Measurements from ENCODE around the gene TUBA3D. TPM values are rescaled to one million over a fixed set of nuclear protein-coding genes. Genes with fewer than 3 reads are reported as not detected.
"Not testable (repeated sequence)": the region's sequence is repeated elsewhere in the genome, so short reads cannot be mapped to it uniquely, and the experiment has no call there.

Gene TUBA3D
- total and polyA plus RNA-seq, 7 experiments from 2014 or later = not detected

DNA sequence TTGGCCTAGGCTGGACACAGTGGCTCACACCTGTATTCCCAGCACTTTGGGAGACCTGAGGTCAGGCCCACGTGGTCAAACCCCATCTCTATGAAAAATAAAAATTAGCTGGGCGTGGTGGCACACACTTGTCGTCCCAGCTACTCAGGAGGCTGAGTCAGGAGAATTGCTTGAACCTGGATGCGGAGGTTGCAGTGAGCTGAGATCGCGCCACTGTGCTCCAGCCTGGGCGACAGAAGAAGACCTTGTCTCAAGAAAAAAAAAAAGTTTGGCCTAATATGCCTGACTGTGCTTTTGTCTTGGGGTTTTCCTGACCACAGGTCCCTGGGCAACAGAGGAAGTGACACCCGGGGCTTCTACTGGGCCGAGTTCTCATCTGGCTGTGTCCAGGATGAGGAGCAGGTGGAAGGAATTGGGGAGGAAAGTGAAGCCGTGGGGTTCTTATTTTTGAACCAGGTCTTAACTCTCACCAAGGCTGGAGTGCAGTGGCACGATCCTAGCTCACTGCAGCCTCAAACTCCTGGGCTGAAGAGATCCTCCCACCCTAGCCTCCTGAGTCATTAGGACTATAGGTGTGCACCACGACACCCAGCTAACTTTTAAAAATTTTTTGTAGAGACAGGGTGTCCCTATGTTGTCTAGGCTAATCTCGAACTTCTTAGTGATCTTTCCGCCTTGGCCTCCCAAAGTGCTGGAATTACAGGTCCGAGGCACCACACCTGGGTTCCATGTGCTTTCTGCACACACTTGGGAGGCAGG is 38.7 kb downstream of the TUBA3D start:
- CTCF ChIA-PET; H3K27me3 ChIP-seq (ENCODE audit: control insufficient read depth in 2 of 2, insufficient read depth in 2 of 2, low read length in 2 of 2); POLR2A ChIA-PET; H3K9me3 ChIP-seq (ENCODE audit: control insufficient read depth in 2 of 3, low read length in 3 of 3); intact Hi-C loops (cut with micrococcal nuclease); H3K27ac ChIP-seq (ENCODE audit: low read depth, low read length); H3K4me3 Mint-ChIP-seq; H3K27me3 Mint-ChIP-seq; H3K4me1 ChIP-seq (ENCODE audit: control insufficient read depth in 2 of 2, insufficient read depth in 2 of 2, low read length in 2 of 2); ATAC-seq; H3K4me3 ChIP-seq (ENCODE audit: low read length); H3K9me3 Mint-ChIP-seq; DNase-seq: not testable (repeated sequence)
- peak overlapping the region in 2 of 9 donors; percentile 52 to 59 for H3K27ac Mint-ChIP-seq
- H3K36me3 Mint-ChIP-seq = peaks cover 0 to 23% (median 3%) of the 10 kb centered on the region in 5 donors
- peaks cover 0 to 13% (median 2%) of the 10 kb centered on the region in 7 donors for H3K4me1 Mint-ChIP-seq
- H3K36me3 ChIP-seq (ENCODE audit: control insufficient read depth in 2 of 3, insufficient read depth in 3 of 3, low read length in 3 of 3) = peaks cover 0 to 64% (median 0%) of the 10 kb centered on the region in 3 experiments

DNA sequence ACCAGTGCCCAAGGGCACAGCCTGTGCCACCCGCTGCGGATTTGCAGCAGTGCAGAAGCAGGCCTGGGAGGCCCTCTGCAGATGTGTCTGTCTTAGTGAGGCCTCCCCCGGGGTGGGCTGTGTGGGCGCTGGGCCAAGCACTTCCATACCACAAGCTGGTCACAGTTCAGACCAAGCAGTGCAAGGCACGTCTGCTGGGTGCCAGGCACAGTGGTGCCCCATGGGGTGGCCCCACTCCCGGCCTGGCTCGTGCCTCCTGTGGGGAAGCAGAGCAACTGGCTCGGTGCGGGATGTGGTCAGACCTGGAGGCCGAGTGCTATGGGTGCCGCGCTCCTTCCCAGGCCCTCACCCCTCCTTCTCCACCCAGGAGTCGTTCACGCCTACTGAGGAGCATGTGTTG is 39.3 kb downstream of the TUBA3D start:
- ATAC-seq = peak; percentile 4
- DNase-seq; H3K4me1 ChIP-seq (ENCODE audit: control insufficient read depth in 2 of 2, insufficient read depth in 2 of 2, low read length in 2 of 2); H3K4me3 Mint-ChIP-seq; H3K27ac ChIP-seq (ENCODE audit: low read depth, low read length); CTCF ChIA-PET; H3K27ac Mint-ChIP-seq; intact Hi-C loops (cut with micrococcal nuclease); H3K27me3 Mint-ChIP-seq; H3K9me3 Mint-ChIP-seq; H3K27me3 ChIP-seq (ENCODE audit: control insufficient read depth in 2 of 2, insufficient read depth in 2 of 2, low read length in 2 of 2); H3K9me3 ChIP-seq (ENCODE audit: control insufficient read depth in 2 of 3, low read length in 3 of 3); H3K4me3 ChIP-seq (ENCODE audit: low read length); POLR2A ChIA-PET: not testable (repeated sequence)
- H3K4me1 Mint-ChIP-seq = peaks cover 0 to 13% (median 2%) of the 10 kb centered on the region in 7 donors
- peaks cover 0 to 63% (median 0%) of the 10 kb centered on the region in 3 experiments for H3K36me3 ChIP-seq (ENCODE audit: control insufficient read depth in 2 of 3, insufficient read depth in 3 of 3, low read length in 3 of 3)
- peaks cover 0 to 24% (median 3%) of the 10 kb centered on the region in 5 donors for H3K36me3 Mint-ChIP-seq

DNA sequence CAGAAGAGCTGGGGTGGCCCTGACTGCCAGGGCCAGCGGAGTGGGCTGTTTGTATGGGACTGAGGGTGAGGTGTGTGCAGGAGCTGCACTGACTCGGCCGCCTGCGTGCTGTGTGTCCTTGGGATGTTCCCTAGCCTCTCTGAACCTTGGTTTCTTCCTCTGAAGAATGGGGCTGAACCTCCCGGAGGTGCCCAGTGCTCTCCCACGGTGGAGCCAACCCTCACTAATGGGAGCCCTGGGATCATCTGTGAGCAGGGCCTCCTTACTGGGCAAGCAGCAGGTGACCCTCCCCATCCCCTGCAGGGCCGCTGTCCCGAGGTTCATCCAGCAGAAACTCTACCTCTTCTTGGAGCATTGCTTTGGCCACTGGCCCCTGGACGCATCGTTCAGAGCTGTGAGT is 40.1 kb downstream of the TUBA3D start:
- no peak for DNase-seq
- ChIA-PET POLR2A (no interaction called here), CTCF (no interaction called here)
- no peak overlapping the region for H3K4me3 Mint-ChIP-seq
- H3K36me3 Mint-ChIP-seq = peaks cover 0 to 24% (median 3%) of the 10 kb centered on the region in 5 donors
- H3K9me3 Mint-ChIP-seq = no peaks in the 10 kb centered on the region
- Histone ChIP-seq H3K4me1 (ENCODE audit: control insufficient read depth in 2 of 2, insufficient read depth in 2 of 2, low read length in 2 of 2) (no peaks in the 10 kb centered on the region), H3K4me3 (ENCODE audit: low read length) (no peak overlapping the region), H3K9me3 (ENCODE audit: control insufficient read depth in 2 of 3, low read length in 3 of 3) (no peaks in the 10 kb centered on the region), H3K27me3 (ENCODE audit: control insufficient read depth in 2 of 2, insufficient read depth in 2 of 2, low read length in 2 of 2) (no peaks in the 10 kb centered on the region), H3K27ac (ENCODE audit: low read depth, low read length) (no peak overlapping the region), H3K36me3 (ENCODE audit: control insufficient read depth in 2 of 3, insufficient read depth in 3 of 3, low read length in 3 of 3) (peaks cover 0 to 68% (median 0%) of the 10 kb centered on the region in 3 experiments)
- no peak overlapping the region for H3K27ac Mint-ChIP-seq
- H3K4me1 Mint-ChIP-seq = peaks cover 0 to 13% (median 2%) of the 10 kb centered on the region in 7 donors
- no peaks in the 10 kb centered on the region for H3K27me3 Mint-ChIP-seq
- intact Hi-C loops (cut with micrococcal nuclease) = no loop called here
- no peak for ATAC-seq

DNA sequence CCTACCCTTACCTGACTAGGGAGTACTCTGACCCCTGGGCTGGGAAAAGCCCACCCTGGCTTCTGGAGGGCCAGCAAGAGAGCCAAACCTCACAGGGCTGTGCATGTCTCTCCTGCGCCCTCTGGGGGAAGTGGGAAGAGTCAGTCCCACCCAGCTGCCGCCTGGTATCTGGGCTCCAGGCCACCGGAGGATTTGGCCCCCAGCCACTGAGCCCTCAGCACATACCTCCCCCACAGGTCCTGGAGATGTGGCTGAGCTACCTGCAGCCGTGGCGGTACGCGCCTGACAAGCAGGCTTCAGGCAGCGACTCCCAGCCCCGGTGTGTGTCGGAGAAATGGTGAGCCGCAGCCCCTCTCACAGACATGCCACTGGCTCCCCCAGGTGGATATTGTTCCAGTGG is 40.7 kb downstream of the TUBA3D start:
- H3K27me3 ChIP-seq (ENCODE audit: control insufficient read depth in 2 of 2, insufficient read depth in 2 of 2, low read length in 2 of 2); H3K4me3 Mint-ChIP-seq; H3K4me3 ChIP-seq (ENCODE audit: low read length); H3K27ac ChIP-seq (ENCODE audit: low read depth, low read length); DNase-seq; H3K4me1 ChIP-seq (ENCODE audit: control insufficient read depth in 2 of 2, insufficient read depth in 2 of 2, low read length in 2 of 2); H3K27me3 Mint-ChIP-seq; ATAC-seq; intact Hi-C loops (cut with micrococcal nuclease); CTCF ChIA-PET; H3K9me3 ChIP-seq (ENCODE audit: control insufficient read depth in 2 of 3, low read length in 3 of 3); POLR2A ChIA-PET; H3K9me3 Mint-ChIP-seq: not testable (repeated sequence)
- Mint-ChIP-seq H3K27ac (peak overlapping the region in 1 of 9 donors; percentile 46), H3K36me3 (peaks cover 0 to 24% (median 3%) of the 10 kb centered on the region in 5 donors), H3K4me1 (peaks cover 0 to 13% (median 2%) of the 10 kb centered on the region in 7 donors)
- peaks cover 0 to 62% (median 0%) of the 10 kb centered on the region in 3 experiments for H3K36me3 ChIP-seq (ENCODE audit: control insufficient read depth in 2 of 3, insufficient read depth in 3 of 3, low read length in 3 of 3)

DNA sequence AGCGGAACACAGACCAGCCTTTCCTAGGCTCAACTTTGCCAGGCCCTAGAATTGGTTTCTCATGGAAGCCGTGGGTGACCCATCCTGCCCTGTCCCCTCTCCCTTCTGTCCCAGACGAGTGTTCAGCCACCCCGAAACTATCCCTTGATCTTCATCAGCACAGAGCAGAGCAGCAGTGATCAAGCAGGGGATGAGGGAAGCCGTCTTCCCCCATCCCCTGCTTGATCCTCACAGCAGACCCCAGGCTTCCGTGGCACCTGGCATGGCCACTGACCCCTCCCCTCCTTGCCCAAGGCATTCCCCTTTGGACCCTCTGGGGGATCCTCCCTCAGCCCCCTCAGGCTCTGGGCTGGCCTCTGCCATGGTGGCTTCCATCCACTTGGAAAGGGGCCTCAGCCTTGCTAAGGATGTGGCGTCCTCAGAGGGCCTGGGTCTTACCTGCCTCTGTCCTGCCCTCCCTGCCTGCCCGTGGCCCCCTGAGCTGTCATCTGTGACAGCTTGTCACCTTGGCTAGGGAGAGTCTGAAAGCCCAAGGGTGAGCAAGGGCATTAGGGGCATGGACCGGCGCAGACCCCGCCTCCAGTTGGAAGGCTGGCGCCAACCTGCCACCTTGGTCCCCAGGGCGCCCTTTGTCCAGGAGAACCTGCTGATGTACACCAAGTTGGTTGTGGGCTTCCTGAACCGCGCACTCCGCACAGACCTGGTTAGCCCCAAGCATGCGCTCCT is 41.4 kb downstream of the TUBA3D start:
- Histone ChIP-seq H3K4me3 (ENCODE audit: low read length) (no peak overlapping the region), H3K9me3 (ENCODE audit: control insufficient read depth in 2 of 3, low read length in 3 of 3) (no peaks in the 10 kb centered on the region), H3K36me3 (ENCODE audit: control insufficient read depth in 2 of 3, insufficient read depth in 3 of 3, low read length in 3 of 3) (peaks cover 0 to 60% (median 0%) of the 10 kb centered on the region in 3 experiments), H3K27me3 (ENCODE audit: control insufficient read depth in 2 of 2, insufficient read depth in 2 of 2, low read length in 2 of 2) (no peaks in the 10 kb centered on the region), H3K27ac (ENCODE audit: low read depth, low read length) (no peak overlapping the region), H3K4me1 (ENCODE audit: control insufficient read depth in 2 of 2, insufficient read depth in 2 of 2, low read length in 2 of 2) (no peaks in the 10 kb centered on the region)
- POLR2A ChIA-PET = no interaction called here
- intact Hi-C loops (cut with micrococcal nuclease) = no loop called here
- Mint-ChIP-seq H3K36me3 (peaks cover 0 to 24% (median 3%) of the 10 kb centered on the region in 5 donors), H3K4me1 (peaks cover 0 to 13% (median 2%) of the 10 kb centered on the region in 7 donors), H3K27ac (peak overlapping the region in 1 of 9 donors; percentile 46), H3K4me3 (no peak overlapping the region), H3K9me3 (no peaks in the 10 kb centered on the region), H3K27me3 (no peaks in the 10 kb centered on the region)
- DNase-seq (no peak), ATAC-seq (no peak)
- CTCF ChIA-PET = no interaction called here

DNA sequence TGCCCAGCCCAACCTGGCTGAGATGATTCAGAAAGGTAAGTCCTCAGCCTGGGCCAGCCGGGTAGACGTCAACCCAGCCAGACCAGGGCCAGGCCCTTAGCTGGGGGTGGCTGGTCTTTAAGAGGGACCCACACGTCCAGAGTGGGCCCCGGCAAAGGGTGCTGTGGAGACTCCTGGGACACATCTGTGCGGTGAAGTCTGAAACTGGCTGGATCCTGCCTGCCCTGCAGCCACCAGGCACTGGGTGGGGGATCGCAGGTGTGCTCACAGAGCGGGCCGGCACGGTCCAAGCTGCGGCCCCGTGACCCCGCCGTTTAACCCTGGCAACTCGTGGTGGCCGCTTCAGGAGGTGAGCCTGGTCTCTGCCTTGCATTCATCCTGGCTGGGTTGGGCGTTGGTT is 41.9 kb downstream of the TUBA3D start:
- intact Hi-C loops (cut with micrococcal nuclease) = not testable (repeated sequence)
- H3K36me3 Mint-ChIP-seq = peaks cover 0 to 19% (median 0%) of the 10 kb centered on the region in 5 donors

More for the DNA sequence above, 41.9 kb downstream of the TUBA3D start:
- DNase-seq; H3K27ac ChIP-seq (ENCODE audit: low read depth, low read length); H3K9me3 ChIP-seq (ENCODE audit: control insufficient read depth in 2 of 3, low read length in 3 of 3); H3K4me1 ChIP-seq (ENCODE audit: control insufficient read depth in 2 of 2, insufficient read depth in 2 of 2, low read length in 2 of 2); H3K4me3 Mint-ChIP-seq; CTCF ChIA-PET; H3K4me3 ChIP-seq (ENCODE audit: low read length); H3K27me3 ChIP-seq (ENCODE audit: control insufficient read depth in 2 of 2, insufficient read depth in 2 of 2, low read length in 2 of 2); H3K27me3 Mint-ChIP-seq; H3K4me1 Mint-ChIP-seq; H3K27ac Mint-ChIP-seq; H3K9me3 Mint-ChIP-seq; POLR2A ChIA-PET; ATAC-seq: not testable (repeated sequence)
- peaks cover 0 to 54% (median 0%) of the 10 kb centered on the region in 3 experiments for H3K36me3 ChIP-seq (ENCODE audit: control insufficient read depth in 2 of 3, insufficient read depth in 3 of 3, low read length in 3 of 3)

Measured in naive thymus-derived CD4-positive, alpha-beta T cell (primary cell).